ENCODE measurements around the gene RAMP3. TPM values are rescaled to one million over a fixed set of nuclear protein-coding genes. Genes with fewer than 3 reads are reported as not detected.
"Not testable (repeated sequence)": the region's sequence is repeated elsewhere in the genome, so short reads cannot be mapped to it uniquely, and the experiment has no call there.

Gene RAMP3
- total RNA-seq, 6 experiments from 2014 or later = 3.6 to 25.9 (median 23.4) TPM

GRCh38 chr7:45199506-45199905 is 41.9 kb downstream of the RAMP3 start:
- TF ChIP-seq CTCF (IDR thresholded peaks at IDR 0.05) = no peak
- no peak for TF ChIP-seq POLR2A (IDR thresholded peaks at IDR 0.05)
- H3K27me3 ChIP-seq = no peaks in the 10 kb centered on the region
- H3K36me3 ChIP-seq = no peaks in the 10 kb centered on the region
- intact Hi-C loops (cut with DNase I) = no loop called here
- no peaks in the 10 kb centered on the region for H3K4me1 ChIP-seq
- H3K9me3 ChIP-seq = no peaks in the 10 kb centered on the region
- H3K27ac ChIP-seq = no peak overlapping the region
- WGBS (ENCODE audit: insufficient coverage, low coverage, low lambda C conversion rate, missing lambda C conversion rate) = 78% methylated on average over 4 of the region's 4 CpGs
- H3K4me3 ChIP-seq = no peak overlapping the region
- DNase-seq (peak in 1 of 3 donors; percentile 27), ATAC-seq (no peak)

- Histone ChIP-seq H3K9me3 (no peaks in the 10 kb centered on the region), H3K27me3 (no peaks in the 10 kb centered on the region), H3K4me1 (no peaks in the 10 kb centered on the region), H3K36me3 (no peaks in the 10 kb centered on the region), H3K27ac (no peak overlapping the region), H3K4me3 (no peak overlapping the region)
- ATAC-seq = peak in 1 of 4 donors; percentile 18
- WGBS (ENCODE audit: insufficient coverage, low coverage, low lambda C conversion rate, missing lambda C conversion rate) = 72% methylated on average over 4 of the region's 6 CpGs
- TF ChIP-seq CTCF (IDR thresholded peaks at IDR 0.05) = no peak
- TF ChIP-seq POLR2A (IDR thresholded peaks at IDR 0.05) = no peak
- intact Hi-C loops (cut with DNase I) = no loop called here
- DNase-seq = no peak
These were observed 45.0 kb downstream of the RAMP3 start for GRCh38 chr7:45202625-45203024.

- intact Hi-C loops (cut with DNase I) = no loop called here
- 51% methylated on average over 3 of the region's 5 CpGs for WGBS (ENCODE audit: insufficient coverage, low coverage, low lambda C conversion rate, missing lambda C conversion rate)
- no peak for ATAC-seq
- Histone ChIP-seq H3K9me3 (no peaks in the 10 kb centered on the region), H3K27me3 (no peaks in the 10 kb centered on the region), H3K27ac (no peak overlapping the region), H3K4me1 (no peaks in the 10 kb centered on the region), H3K4me3 (no peak overlapping the region), H3K36me3 (no peaks in the 10 kb centered on the region)
- TF ChIP-seq POLR2A (IDR thresholded peaks at IDR 0.05) = no peak
- TF ChIP-seq CTCF (IDR thresholded peaks at IDR 0.05) = no peak
- no peak for DNase-seq
These were observed 45.4 kb downstream of the RAMP3 start for GRCh38 chr7:45203036-45203435.

- Histone ChIP-seq H3K27me3 (no peaks in the 10 kb centered on the region), H3K27ac (no peak overlapping the region), H3K4me3 (no peak overlapping the region), H3K4me1 (no peaks in the 10 kb centered on the region), H3K36me3 (no peaks in the 10 kb centered on the region), H3K9me3 (no peaks in the 10 kb centered on the region)
- 60% methylated on average over 1 of the region's 7 CpGs for WGBS (ENCODE audit: insufficient coverage, low coverage, low lambda C conversion rate, missing lambda C conversion rate)
- ATAC-seq (peak in 1 of 4 donors; percentile 26), DNase-seq (no peak)
- intact Hi-C loops (cut with DNase I) = no loop called here
- no peak for TF ChIP-seq POLR2A (IDR thresholded peaks at IDR 0.05)
- TF ChIP-seq CTCF (IDR thresholded peaks at IDR 0.05) = no peak
These were observed 45.9 kb downstream of the RAMP3 start for GRCh38 chr7:45203459-45203858.

GRCh38 chr7:45203936-45204445 is 46.4 kb downstream of the RAMP3 start:
- no peak for DNase-seq
- WGBS (ENCODE audit: insufficient coverage, low coverage, low lambda C conversion rate, missing lambda C conversion rate) = 22% methylated on average over 2 of the region's 2 CpGs

GRCh38 chr7:45206266-45206665 is 48.7 kb downstream of the RAMP3 start:
- DNase-seq; ATAC-seq; H3K4me3 ChIP-seq; H3K9me3 ChIP-seq; H3K4me1 ChIP-seq; intact Hi-C loops (cut with DNase I); H3K27ac ChIP-seq; H3K27me3 ChIP-seq; H3K36me3 ChIP-seq: not testable (repeated sequence)
- WGBS (ENCODE audit: insufficient coverage, low coverage, low lambda C conversion rate, missing lambda C conversion rate) = 91% methylated on average over 5 of the region's 5 CpGs

More at GRCh38 chr7:45203936-45204445, 46.4 kb downstream of the RAMP3 start:
- ATAC-seq = peak; percentile 25 to 59 (median 43)
- H3K4me3 ChIP-seq = no peak overlapping the region
- no peak for TF ChIP-seq POLR2A (IDR thresholded peaks at IDR 0.05)
- no peak for TF ChIP-seq CTCF (IDR thresholded peaks at IDR 0.05)
- H3K36me3 ChIP-seq = no peaks in the 10 kb centered on the region
- H3K27me3 ChIP-seq = no peaks in the 10 kb centered on the region
- intact Hi-C loops (cut with DNase I) = no loop called here
- H3K9me3 ChIP-seq = no peaks in the 10 kb centered on the region
- H3K4me1 ChIP-seq = no peaks in the 10 kb centered on the region
- no peak overlapping the region for H3K27ac ChIP-seq

GRCh38 chr7:45209909-45210308 is 52.3 kb downstream of the RAMP3 start:
- 44% methylated on average over 3 of the region's 3 CpGs for WGBS (ENCODE audit: insufficient coverage, low coverage, low lambda C conversion rate, missing lambda C conversion rate)
- H3K4me1 ChIP-seq; H3K27me3 ChIP-seq; H3K4me3 ChIP-seq; ATAC-seq; H3K36me3 ChIP-seq; H3K27ac ChIP-seq; intact Hi-C loops (cut with DNase I); H3K9me3 ChIP-seq; DNase-seq: not testable (repeated sequence)
